AG04450 (cell line): ENCODE measurements around the gene BPIFB1. TPM values are rescaled to one million over a fixed set of nuclear protein-coding genes. Genes with fewer than 3 reads are reported as not detected.

ENCODE experiments used
- CTCF ChIA-PET: fragments of 300-600, 350-600 bp; formaldehyde crosslinking; extraction: SDS; loops from one replicate; lab custom pipeline; 2022; ENCODE audit warnings: antibody characterized with exemption, inconsistent platforms; lab: Charles Lee
- POLR2A ChIA-PET: fragments of 350-600 bp; formaldehyde crosslinking; extraction: SDS; loops from one replicate; lab custom pipeline; 2021; ENCODE audit warnings: antibody characterized with exemption, inconsistent platforms; lab: Yijun Ruan, JAX
- DNase-seq: peaks from one replicate; pipeline ENCODE4 v3.0.0-alpha.2; 2011; ENCODE audit warnings: low read depth, low spot score
- H3K27ac ChIP-seq: one replicate; pipeline ENCODE4 v1.5.1; 2012; ENCODE audit warnings: low read depth, low read length, control low read depth
- H3K27me3 ChIP-seq: one replicate; pipeline ENCODE4 v1.6.0; 2012; ENCODE audit warnings: low read length; ENCODE audit not compliant: control insufficient read depth, insufficient read depth
- H3K4me3 ChIP-seq: 2 replicates; pipeline ENCODE4 v1.5.1; 2011; ENCODE audit warnings: mild to moderate bottlenecking, low read depth, low read length, control low read depth
- H3K9me3 ChIP-seq: 2 replicates; pipeline ENCODE4 v1.5.1; 2012; ENCODE audit warnings: low read length; ENCODE audit not compliant: control insufficient read depth, insufficient read depth
- polyA plus RNA-seq: library from polyadenylated mRNA; depleted of rRNA; stranded (reverse); fragments of >200 nt; gene quantifications from 2 replicates; pipeline ENCODE4 v1.2.3, GENCODE V29; 2011
- TF ChIP-seq, protein P1 (sequence below): IDR thresholded peaks from 2 replicates; pipeline ENCODE4 v1.5.1; 2011; ENCODE audit warnings: low read depth, low read length, control low read depth, inconsistent platforms

Gene BPIFB1
- polyA plus RNA-seq, 1 experiment, result not detected

DNA sequence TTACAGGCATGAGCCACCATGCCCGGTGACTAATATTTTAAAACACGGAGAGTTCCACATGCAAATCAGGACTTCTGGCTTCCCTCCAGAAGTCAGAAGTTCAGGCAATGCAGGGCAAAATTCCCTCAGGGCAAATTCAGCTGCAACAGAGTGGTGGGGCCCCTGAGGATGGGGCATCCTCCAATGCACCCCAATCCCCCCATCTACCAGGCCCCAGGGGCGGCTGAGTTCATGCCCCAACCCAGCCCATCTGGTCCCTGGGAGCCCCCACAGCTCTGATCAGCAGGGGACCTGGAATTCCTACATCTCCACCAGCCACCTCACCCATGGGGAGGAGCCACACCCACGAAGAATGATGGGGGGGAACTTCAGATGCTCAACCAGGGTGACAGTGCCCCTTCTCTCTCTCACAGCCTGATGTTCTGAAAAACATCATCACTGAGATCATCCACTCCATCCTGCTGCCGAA, 22.6 kb downstream of the BPIFB1 start:
- peaks cover 7% of the 10 kb centered on the region for H3K27me3 ChIP-seq
- DNase-seq, result no peak
- no peaks in the 10 kb centered on the region; the same call in 1 of the 2 replicates for H3K9me3 ChIP-seq
- H3K4me3 ChIP-seq, result no peak overlapping the region
- H3K27ac ChIP-seq, result no peak overlapping the region
- POLR2A ChIA-PET, result no interaction called here
- CTCF ChIA-PET, result no interaction called here
- TF ChIP-seq, protein P1, sequence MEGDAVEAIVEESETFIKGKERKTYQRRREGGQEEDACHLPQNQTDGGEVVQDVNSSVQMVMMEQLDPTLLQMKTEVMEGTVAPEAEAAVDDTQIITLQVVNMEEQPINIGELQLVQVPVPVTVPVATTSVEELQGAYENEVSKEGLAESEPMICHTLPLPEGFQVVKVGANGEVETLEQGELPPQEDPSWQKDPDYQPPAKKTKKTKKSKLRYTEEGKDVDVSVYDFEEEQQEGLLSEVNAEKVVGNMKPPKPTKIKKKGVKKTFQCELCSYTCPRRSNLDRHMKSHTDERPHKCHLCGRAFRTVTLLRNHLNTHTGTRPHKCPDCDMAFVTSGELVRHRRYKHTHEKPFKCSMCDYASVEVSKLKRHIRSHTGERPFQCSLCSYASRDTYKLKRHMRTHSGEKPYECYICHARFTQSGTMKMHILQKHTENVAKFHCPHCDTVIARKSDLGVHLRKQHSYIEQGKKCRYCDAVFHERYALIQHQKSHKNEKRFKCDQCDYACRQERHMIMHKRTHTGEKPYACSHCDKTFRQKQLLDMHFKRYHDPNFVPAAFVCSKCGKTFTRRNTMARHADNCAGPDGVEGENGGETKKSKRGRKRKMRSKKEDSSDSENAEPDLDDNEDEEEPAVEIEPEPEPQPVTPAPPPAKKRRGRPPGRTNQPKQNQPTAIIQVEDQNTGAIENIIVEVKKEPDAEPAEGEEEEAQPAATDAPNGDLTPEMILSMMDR, result no peak

DNA sequence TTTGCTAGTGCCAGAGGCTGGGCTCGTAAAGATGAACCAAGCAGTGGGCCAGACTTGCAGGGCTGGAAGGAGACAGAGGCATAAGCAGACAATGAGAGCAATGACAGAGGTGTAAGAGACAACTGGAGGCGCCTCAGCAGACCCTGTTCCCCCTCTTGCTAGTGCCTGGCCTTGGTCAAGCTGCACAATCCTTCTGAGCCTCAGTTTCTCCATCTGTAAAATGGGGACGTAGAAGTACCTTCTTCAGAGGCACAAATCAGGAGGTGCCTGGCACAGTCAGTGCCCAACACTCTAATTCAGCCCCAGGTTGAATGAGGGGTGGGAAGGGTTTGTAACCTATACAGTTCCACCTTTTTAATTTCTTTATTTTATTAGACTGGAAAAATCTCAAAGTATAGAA, 23.2 kb downstream of the BPIFB1 start:
- Histone ChIP-seq H3K27ac (no peak overlapping the region), H3K27me3 (peaks cover 2% of the 10 kb centered on the region), H3K9me3 (no peaks in the 10 kb centered on the region; the same call in 1 of the 2 replicates), H3K4me3 (no peak overlapping the region)
- ChIA-PET POLR2A (no interaction called here), CTCF (no interaction called here)
- TF ChIP-seq, protein P1, result no peak
- DNase-seq, result no peak

DNA sequence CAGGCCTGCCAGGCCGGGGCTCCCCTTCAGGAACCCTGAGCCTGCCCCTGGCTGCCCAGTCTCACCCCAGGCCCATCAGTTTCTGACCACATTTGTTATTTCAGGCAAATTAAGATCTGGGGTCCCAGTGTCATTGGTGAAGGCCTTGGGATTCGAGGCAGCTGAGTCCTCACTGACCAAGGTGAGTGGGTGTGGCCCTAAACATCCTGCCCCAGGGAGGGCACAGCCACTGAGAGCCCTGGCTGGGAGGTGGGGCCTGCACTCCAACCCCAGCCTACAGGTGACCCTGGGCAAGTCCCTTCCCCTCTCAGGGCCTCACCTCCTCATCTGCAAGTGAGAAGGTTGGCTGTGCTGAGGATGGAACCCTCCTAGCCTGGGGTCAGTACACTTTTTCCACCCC, 23.8 kb downstream of the BPIFB1 start:
- no peak overlapping the region for H3K4me3 ChIP-seq
- TF ChIP-seq, protein P1, result no peak
- POLR2A ChIA-PET, result no interaction called here
- CTCF ChIA-PET, result no interaction called here
- H3K27ac ChIP-seq, result no peak overlapping the region
- no peaks in the 10 kb centered on the region; the same call in 1 of the 2 replicates for H3K9me3 ChIP-seq
- peaks cover 2% of the 10 kb centered on the region for H3K27me3 ChIP-seq
- no peak for DNase-seq

DNA sequence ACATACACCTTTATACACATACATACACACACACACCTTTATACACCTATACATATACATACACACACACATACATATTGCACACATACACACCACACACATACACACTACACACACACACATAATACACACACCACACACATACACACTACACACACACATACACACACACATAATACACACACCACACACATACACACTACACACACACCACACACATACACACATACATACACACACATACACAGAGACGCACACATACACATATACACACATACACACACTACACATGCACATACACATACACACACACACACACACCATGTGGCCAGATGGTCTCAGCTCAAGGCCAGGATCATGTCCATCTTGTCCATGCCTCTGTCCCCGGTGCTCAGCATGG, 25.7 kb downstream of the BPIFB1 start:
- POLR2A ChIA-PET, result no interaction called here
- CTCF ChIA-PET, result no interaction called here
- DNase-seq, result no peak
- Histone ChIP-seq H3K9me3 (no peaks in the 10 kb centered on the region; the same call in 1 of the 2 replicates), H3K27me3 (peaks cover 4% of the 10 kb centered on the region), H3K27ac (no peak overlapping the region), H3K4me3 (no peak overlapping the region)
- TF ChIP-seq, protein P1, result no peak

DNA sequence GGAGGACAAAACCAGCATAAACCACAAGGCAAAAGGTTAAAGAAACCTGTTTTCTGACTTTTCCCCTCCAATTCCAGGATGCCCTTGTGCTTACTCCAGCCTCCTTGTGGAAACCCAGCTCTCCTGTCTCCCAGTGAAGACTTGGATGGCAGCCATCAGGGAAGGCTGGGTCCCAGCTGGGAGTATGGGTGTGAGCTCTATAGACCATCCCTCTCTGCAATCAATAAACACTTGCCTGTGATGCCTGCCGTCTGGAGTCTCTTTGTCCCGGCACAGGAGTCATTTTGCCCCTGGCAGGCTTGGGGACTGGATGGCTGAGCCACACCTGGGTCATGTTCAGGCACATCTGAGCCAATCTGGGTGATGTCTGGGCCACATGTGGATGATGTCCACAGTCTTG, 26.6 kb downstream of the BPIFB1 start:
- no peak overlapping the region for H3K27ac ChIP-seq
- no peak overlapping the region for H3K4me3 ChIP-seq
- TF ChIP-seq, protein P1, result no peak
- POLR2A ChIA-PET, result no interaction called here
- peaks cover 7% of the 10 kb centered on the region for H3K27me3 ChIP-seq
- no peak for DNase-seq
- CTCF ChIA-PET, result interaction anchor here (1.2 kb wide), 1 partner anchor 8 kb away, joined by 3 read pairs; no protein-coding TSS in a partner anchor
- no peaks in the 10 kb centered on the region; the same call in 1 of the 2 replicates for H3K9me3 ChIP-seq
